H54 (cell line): ENCODE data around the gene PNLIPRP1.

Source experiments
- DNase-seq: peaks from one replicate; pipeline ENCODE4 v3.0.0; 2011; ENCODE audit warnings: low spot score, mixed read lengths; ENCODE audit not compliant: insufficient read length
- FAIRE-seq: peaks from 3 replicates; lab custom pipeline; 2011; peaks lifted over from hg19 to GRCh38; lab: Jason Lieb, UNC
- POLR2A ChIP-seq: IDR thresholded peaks from 2 replicates; pipeline ENCODE4 v1.6.1; 2011; ENCODE audit warnings: low read depth, mild to moderate bottlenecking, low read length

The PNLIPRP1 gene

GRCh38 chr10:116590590-116591444, at the start of gene PNLIPRP1:
TSS of gene PNLIPRP1 (plus strand) at chr10:116590959. CDS start at chr10:116591130, 171 bp downstream.
- TF ChIP-seq POLR2A = no peak
- FAIRE-seq = no peak
- DNase-seq = no peak

- DNase-seq = no peak
- no peak for TF ChIP-seq POLR2A
- FAIRE-seq = no peak
These were observed 48.6 kb upstream of the PNLIPRP1 start for GRCh38 chr10:116542007-116542677.

- no peak for FAIRE-seq
- TF ChIP-seq POLR2A = no peak
- no peak for DNase-seq
These were observed 45.6 kb upstream of the PNLIPRP1 start for GRCh38 chr10:116545122-116545521.

GRCh38 chr10:116545756-116546155, 45.0 kb upstream of the PNLIPRP1 start, which contains the start of gene PNLIP:
TSS of gene PNLIP (plus strand) at chr10:116545931. CDS start at chr10:116546093, 162 bp downstream.
- no peak for TF ChIP-seq POLR2A
- DNase-seq (no peak), FAIRE-seq (no peak)

GRCh38 chr10:116548301-116548700, 42.5 kb upstream of the PNLIPRP1 start:
- DNase-seq = no peak
- no peak for TF ChIP-seq POLR2A
- no peak for FAIRE-seq

GRCh38 chr10:116553378-116553980, 37.3 kb upstream of the PNLIPRP1 start:
- no peak for DNase-seq
- FAIRE-seq = no peak
- TF ChIP-seq POLR2A = no peak

- no peak for FAIRE-seq
- no peak for TF ChIP-seq POLR2A
- DNase-seq = no peak
These were observed 36.1 kb upstream of the PNLIPRP1 start for GRCh38 chr10:116554628-116555027.

GRCh38 chr10:116555880-116556279, 34.9 kb upstream of the PNLIPRP1 start:
- DNase-seq (no peak), FAIRE-seq (no peak)
- no peak for TF ChIP-seq POLR2A

- no peak for DNase-seq
- TF ChIP-seq POLR2A = no peak
- no peak for FAIRE-seq
These were observed 33.4 kb upstream of the PNLIPRP1 start for GRCh38 chr10:116557305-116557880.

- no peak for DNase-seq
- no peak for TF ChIP-seq POLR2A
- no peak for FAIRE-seq
These were observed 25.2 kb upstream of the PNLIPRP1 start for GRCh38 chr10:116565534-116565933.

GRCh38 chr10:116566932-116567331, 23.8 kb upstream of the PNLIPRP1 start:
- FAIRE-seq = no peak
- TF ChIP-seq POLR2A = no peak
- no peak for DNase-seq

- no peak for TF ChIP-seq POLR2A
- DNase-seq (no peak), FAIRE-seq (no peak)
These were observed 23.4 kb upstream of the PNLIPRP1 start for GRCh38 chr10:116567335-116567734.

GRCh38 chr10:116574797-116575196, 16.0 kb upstream of the PNLIPRP1 start:
- no peak for FAIRE-seq
- TF ChIP-seq POLR2A = no peak
- no peak for DNase-seq
